Effector memory CD8-positive, alpha-beta T cell (primary cell): Measurements from ENCODE around the gene PSMA7.

Source experiments
- ATAC-seq: fragments of 150-1000 bp; cut with Tn5 transposase; replicated peaks from 2 replicates; pipeline ENCODE4 v1.10.0; 2021; ENCODE audit warnings: mild to moderate bottlenecking, moderate library complexity
- DNase-seq, 3 experiments: peaks; one replicate each; pipeline ENCODE4 v3.0.0; 2021
- H3K27ac Mint-ChIP-seq, 2 donors: one replicate each; pipeline ENCODE4 v1.8.0; 2022; ENCODE audit warnings: mild to moderate bottlenecking in 2 of 2, mixed read lengths in 2 of 2, moderate library complexity in 2 of 2
- H3K27me3 Mint-ChIP-seq, 2 donors: one replicate each; pipeline ENCODE4 v1.8.0; 2022; ENCODE audit warnings: mixed read lengths in 2 of 2
- H3K36me3 Mint-ChIP-seq: one replicate; pipeline ENCODE4 v1.8.0; 2022; ENCODE audit warnings: mild to moderate bottlenecking, moderate library complexity, mixed read lengths; ENCODE audit not compliant: insufficient read depth
- H3K4me1 Mint-ChIP-seq, 2 donors: one replicate each; pipeline ENCODE4 v1.8.0; 2022; ENCODE audit warnings: low read depth in 2 of 2, mixed read lengths in 2 of 2
- H3K4me3 Mint-ChIP-seq, 2 donors: one replicate each; pipeline ENCODE4 v1.8.0; 2022; ENCODE audit warnings: mild to moderate bottlenecking in 2 of 2, mixed read lengths in 2 of 2, moderate library complexity in 2 of 2
- H3K9me3 Mint-ChIP-seq, 2 donors: one replicate each; pipeline ENCODE4 v1.8.0; 2022; ENCODE audit warnings: mixed read lengths in 2 of 2

The PSMA7 gene

GRCh38 chr20:62112368-62112767 lies 30.8 kb downstream of the PSMA7 start:
- Mint-ChIP-seq H3K36me3 (peaks cover 12% of the 10 kb centered on the region), H3K9me3 (peaks cover 10 to 17% of the 10 kb centered on the region in 2 donors), H3K27me3 (no peaks in the 10 kb centered on the region), H3K27ac (no peak overlapping the region), H3K4me3 (no peak overlapping the region), H3K4me1 (peaks cover 4 to 6% of the 10 kb centered on the region in 2 donors)
- ATAC-seq (no peak), DNase-seq (no peak)

DNA sequence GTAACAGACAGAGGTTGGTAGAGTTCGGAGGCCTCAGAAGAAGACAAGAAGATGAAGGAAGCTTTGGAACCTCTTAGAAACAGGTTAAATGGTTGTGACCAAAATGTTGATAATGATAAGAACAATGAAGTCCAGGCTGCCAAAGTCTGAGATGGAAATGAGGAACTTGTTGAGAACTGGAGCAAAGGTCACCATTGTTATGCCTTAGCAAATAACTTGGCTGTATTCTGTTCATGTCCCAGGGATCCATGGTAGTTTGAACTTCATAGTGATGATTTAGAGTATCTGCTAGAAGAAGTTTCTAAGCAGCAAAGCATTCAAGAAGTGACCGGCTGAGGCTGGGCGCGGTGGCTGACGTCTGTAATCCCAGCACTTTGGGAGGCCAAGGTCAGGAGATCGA lies 32.0 kb downstream of the PSMA7 start:
- H3K27me3 Mint-ChIP-seq = no peaks in the 10 kb centered on the region
- no peak for ATAC-seq
- H3K9me3 Mint-ChIP-seq = peaks cover 20 to 22% of the 10 kb centered on the region in 2 donors
- no peak for DNase-seq
- no peak overlapping the region for H3K4me3 Mint-ChIP-seq
- peaks cover 0 to 2% of the 10 kb centered on the region in 2 donors for H3K4me1 Mint-ChIP-seq
- no peak overlapping the region for H3K27ac Mint-ChIP-seq
- peaks cover 13% of the 10 kb centered on the region for H3K36me3 Mint-ChIP-seq

DNA sequence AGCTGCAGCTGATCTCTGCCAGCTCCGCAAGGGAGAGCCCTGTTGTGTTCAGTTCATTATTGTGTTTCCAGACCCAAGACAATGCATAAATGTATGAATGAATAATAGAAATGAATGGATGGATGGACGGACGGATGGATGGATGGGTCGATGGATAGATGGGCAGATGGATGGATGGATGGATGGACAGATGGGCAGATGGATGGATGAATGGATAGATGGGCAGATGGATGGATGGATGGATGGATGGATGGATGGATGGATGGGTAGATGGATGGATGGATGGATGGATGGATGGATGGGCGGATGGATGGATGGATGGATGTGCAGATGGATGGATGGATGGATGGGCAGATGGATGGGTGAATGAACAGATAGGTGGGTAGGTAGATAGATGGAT lies 37.6 kb downstream of the PSMA7 start:
- Mint-ChIP-seq H3K27me3 (peaks cover 16 to 48% of the 10 kb centered on the region in 2 donors), H3K9me3 (peaks cover 26 to 34% of the 10 kb centered on the region in 2 donors), H3K27ac (no peak overlapping the region), H3K36me3 (peaks cover 11% of the 10 kb centered on the region), H3K4me1 (no peaks in the 10 kb centered on the region), H3K4me3 (no peak overlapping the region)
- ATAC-seq = no peak
- DNase-seq = no peak

DNA sequence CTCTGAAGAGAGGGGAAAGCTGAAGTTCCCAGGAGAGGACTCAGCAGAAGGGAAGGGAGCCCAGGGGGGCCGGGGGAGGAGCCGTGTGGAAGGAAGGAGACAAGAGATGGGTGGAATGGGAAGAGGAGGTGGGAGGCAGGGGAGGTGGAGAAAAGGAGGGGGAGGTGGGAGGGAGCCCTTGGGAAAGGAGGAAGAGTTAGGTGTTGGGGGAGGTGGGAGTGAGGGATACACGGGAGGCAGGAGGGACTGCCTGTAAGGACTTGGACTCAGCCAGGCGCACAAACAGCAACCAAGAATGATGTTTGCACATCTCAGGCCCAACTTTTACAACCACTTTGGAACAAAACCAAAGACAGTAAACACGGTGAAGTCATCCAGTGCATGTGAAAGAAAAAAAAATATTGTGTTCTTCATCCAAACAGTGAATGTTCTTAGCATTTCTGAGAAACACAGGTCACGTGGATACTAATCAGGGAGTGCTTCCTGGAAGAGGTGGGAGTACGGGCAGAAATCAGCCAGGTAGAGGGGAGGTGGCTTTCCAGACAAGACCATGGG lies 38.3 kb downstream of the PSMA7 start:
- H3K4me3 Mint-ChIP-seq = no peak overlapping the region
- DNase-seq (no peak), ATAC-seq (no peak)
- no peak overlapping the region for H3K27ac Mint-ChIP-seq
- peaks cover 16 to 56% of the 10 kb centered on the region in 2 donors for H3K27me3 Mint-ChIP-seq
- H3K9me3 Mint-ChIP-seq = peaks cover 30 to 34% of the 10 kb centered on the region in 2 donors
- no peaks in the 10 kb centered on the region for H3K4me1 Mint-ChIP-seq
- H3K36me3 Mint-ChIP-seq = peaks cover 11% of the 10 kb centered on the region

DNA sequence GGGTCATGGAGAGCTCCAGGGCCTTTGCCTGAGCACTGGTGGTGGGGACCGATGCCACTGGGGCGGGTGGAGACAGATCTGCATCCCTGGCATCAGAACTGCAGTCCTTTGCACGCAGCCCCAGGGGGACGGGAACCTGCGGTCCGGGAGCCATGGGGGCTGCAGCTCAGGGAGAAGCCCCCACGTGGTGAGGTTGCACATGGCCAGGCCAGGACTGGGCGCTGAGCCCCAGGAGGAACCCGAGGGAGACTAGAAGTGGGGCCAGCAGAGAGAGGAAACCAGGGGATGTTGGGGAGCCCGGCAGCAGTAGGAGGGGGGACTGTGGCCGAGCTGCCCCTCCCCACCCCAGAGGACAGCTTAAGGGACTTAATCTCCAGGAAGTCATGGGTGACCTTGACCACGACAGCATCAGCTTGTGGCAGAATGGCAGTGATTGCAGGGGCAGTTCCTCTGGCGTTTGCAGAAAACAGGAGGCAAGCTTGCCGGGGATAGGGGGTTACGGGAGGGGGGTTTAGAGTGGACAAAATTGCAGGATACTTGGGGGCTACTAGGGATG lies 38.9 kb downstream of the PSMA7 start:
- no peak overlapping the region for H3K27ac Mint-ChIP-seq
- H3K4me1 Mint-ChIP-seq = no peaks in the 10 kb centered on the region
- peaks cover 16 to 61% of the 10 kb centered on the region in 2 donors for H3K27me3 Mint-ChIP-seq
- ATAC-seq = no peak
- no peak overlapping the region for H3K4me3 Mint-ChIP-seq
- DNase-seq = no peak
- H3K36me3 Mint-ChIP-seq = peaks cover 11% of the 10 kb centered on the region
- H3K9me3 Mint-ChIP-seq = peaks cover 32 to 34% of the 10 kb centered on the region in 2 donors

DNA sequence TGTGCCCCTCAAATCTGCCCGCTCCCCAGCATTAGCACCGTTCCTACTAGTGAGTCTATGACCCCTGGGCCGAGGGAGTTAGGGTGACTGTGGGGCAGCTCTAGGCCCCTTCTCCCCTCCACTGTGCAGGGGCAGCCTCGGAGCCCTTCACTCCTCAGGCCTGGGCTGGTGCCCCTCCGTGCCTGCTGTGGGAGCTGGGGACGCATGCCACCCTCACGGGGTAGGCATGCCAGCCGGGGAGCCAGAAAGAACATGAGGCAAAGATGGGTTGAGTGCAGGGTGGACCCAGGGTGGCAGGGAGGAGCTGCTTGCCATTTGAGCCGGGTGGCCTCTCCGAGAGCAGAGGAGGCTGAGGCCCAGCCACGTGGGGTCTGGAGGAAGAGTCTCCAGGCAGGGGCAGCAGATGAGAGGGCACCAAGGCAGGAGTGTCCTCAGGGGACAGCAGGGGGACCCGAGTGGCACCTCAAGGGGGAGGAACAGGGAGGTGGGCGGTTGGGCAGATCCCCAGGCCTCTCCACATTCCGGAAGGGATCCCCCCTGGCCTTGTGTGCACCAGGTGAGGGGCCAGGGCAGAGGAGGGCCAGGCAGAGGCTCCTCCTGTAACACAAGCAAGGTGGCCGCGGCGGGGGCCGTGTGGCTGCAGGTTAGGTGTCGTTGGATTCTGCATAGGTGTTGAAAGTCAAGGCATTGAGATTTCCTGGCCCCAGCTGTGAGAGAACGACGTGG lies 39.5 kb downstream of the PSMA7 start:
- ATAC-seq = no peak
- H3K36me3 Mint-ChIP-seq = peaks cover 11% of the 10 kb centered on the region
- H3K4me1 Mint-ChIP-seq = no peaks in the 10 kb centered on the region
- H3K4me3 Mint-ChIP-seq = no peak overlapping the region
- peaks cover 30 to 34% of the 10 kb centered on the region in 2 donors for H3K9me3 Mint-ChIP-seq
- H3K27me3 Mint-ChIP-seq = peaks cover 16 to 66% of the 10 kb centered on the region in 2 donors
- no peak for DNase-seq
- H3K27ac Mint-ChIP-seq = no peak overlapping the region

GRCh38 chr20:62101078-62101477 lies 42.1 kb downstream of the PSMA7 start:
- H3K4me1 Mint-ChIP-seq = no peaks in the 10 kb centered on the region
- ATAC-seq (no peak), DNase-seq (no peak)
- H3K4me3 Mint-ChIP-seq = no peak overlapping the region
- H3K27ac Mint-ChIP-seq = peak overlapping the region in 1 of 2 donors; percentile 49
- H3K9me3 Mint-ChIP-seq = peaks cover 11 to 20% of the 10 kb centered on the region in 2 donors
- peaks cover 3% of the 10 kb centered on the region for H3K36me3 Mint-ChIP-seq
- H3K27me3 Mint-ChIP-seq = peaks cover 16 to 79% of the 10 kb centered on the region in 2 donors

DNA sequence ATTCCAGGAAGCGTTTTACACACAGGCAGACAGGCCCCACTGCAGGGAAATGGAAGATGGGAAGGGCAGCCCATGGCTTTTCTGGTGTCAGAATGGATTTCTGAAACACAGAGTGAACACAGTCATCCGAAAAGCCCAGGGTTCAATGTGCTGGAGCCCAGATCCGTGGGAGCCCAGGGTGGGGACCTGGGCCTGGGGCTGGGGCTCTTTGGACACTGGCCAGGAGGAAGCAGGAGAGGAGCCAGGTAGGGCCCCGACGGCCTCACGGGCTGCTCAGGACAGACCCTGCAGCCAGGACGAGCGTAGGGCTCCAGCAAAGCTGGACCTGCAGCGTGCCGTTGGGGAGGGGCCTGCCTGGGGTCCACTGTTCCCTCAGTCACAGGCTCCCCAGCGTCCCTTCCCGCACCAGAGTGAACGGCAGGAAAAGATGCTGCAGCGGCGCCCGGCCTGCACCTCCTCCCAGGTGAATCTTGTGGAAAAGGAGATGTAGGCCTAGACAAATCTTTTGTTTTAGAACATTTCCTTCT lies 45.2 kb downstream of the PSMA7 start:
- Mint-ChIP-seq H3K4me3 (no peak overlapping the region), H3K4me1 (no peaks in the 10 kb centered on the region), H3K27ac (no peak overlapping the region), H3K27me3 (peaks cover 19 to 64% of the 10 kb centered on the region in 2 donors), H3K36me3 (no peaks in the 10 kb centered on the region), H3K9me3 (peaks cover 0 to 11% of the 10 kb centered on the region in 2 donors)
- DNase-seq (no peak), ATAC-seq (no peak)

DNA sequence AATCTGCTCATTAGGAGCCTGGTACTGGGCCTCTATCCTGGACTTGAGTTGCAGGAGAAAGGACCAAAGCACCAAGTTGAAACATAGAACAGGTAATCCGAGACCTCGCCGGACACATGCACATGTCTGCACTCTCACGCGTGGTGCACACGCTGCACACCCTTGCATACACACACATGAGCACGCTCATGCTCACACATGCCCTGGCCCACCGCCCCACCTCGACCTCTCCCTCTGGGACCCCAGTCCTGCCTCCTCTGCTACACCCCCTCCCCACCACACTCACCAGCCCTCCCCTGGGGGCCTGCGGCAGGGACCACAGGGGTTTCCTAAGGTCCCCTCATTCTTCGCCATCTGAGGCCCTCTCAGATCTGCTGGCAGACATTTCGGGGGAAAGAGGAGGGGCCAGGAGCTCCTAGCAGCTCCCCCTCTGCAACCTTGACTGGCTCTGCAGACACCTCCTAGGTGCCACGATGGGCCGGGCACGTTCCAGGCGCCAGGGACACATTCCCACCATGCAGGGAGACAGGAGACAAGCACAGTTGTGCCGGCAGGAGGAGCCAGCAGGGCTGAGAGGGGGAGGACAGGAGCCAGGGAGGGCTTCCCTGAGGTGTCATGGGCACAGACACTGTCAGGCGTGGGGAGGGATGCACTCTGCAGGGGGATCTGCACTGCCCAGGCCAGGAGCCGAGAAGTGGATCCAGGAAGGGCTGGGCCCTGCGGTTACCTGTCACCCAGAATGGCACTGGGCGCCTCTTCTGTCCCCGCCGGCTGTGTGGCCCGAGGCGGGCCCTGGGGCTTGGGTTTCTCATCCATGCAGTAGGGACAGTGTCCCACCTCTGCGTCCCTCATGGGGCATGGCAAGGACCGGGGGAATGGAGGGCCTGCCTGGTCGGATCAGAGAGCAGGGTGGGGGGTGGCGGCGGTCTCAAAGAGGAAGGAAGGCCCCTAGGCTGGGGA lies 46.5 kb downstream of the PSMA7 start:
- no peaks in the 10 kb centered on the region for H3K36me3 Mint-ChIP-seq
- H3K27me3 Mint-ChIP-seq = peaks cover 21 to 64% of the 10 kb centered on the region in 2 donors
- H3K27ac Mint-ChIP-seq = peak overlapping the region in 1 of 2 donors; percentile 44
- H3K4me3 Mint-ChIP-seq = no peak overlapping the region
- H3K9me3 Mint-ChIP-seq = peaks cover 0 to 11% of the 10 kb centered on the region in 2 donors
- DNase-seq (no peak), ATAC-seq (no peak)
- H3K4me1 Mint-ChIP-seq = no peaks in the 10 kb centered on the region

GRCh38 chr20:62089393-62089792 lies 53.8 kb downstream of the PSMA7 start:
- DNase-seq = no peak
- Mint-ChIP-seq H3K4me1 (no peaks in the 10 kb centered on the region), H3K36me3 (peaks cover 2% of the 10 kb centered on the region), H3K27ac (no peak overlapping the region), H3K4me3 (no peak overlapping the region), H3K9me3 (no peaks in the 10 kb centered on the region), H3K27me3 (peaks cover 28% of the 10 kb centered on the region in 2 donors)
- peak; percentile 32 for ATAC-seq

DNA sequence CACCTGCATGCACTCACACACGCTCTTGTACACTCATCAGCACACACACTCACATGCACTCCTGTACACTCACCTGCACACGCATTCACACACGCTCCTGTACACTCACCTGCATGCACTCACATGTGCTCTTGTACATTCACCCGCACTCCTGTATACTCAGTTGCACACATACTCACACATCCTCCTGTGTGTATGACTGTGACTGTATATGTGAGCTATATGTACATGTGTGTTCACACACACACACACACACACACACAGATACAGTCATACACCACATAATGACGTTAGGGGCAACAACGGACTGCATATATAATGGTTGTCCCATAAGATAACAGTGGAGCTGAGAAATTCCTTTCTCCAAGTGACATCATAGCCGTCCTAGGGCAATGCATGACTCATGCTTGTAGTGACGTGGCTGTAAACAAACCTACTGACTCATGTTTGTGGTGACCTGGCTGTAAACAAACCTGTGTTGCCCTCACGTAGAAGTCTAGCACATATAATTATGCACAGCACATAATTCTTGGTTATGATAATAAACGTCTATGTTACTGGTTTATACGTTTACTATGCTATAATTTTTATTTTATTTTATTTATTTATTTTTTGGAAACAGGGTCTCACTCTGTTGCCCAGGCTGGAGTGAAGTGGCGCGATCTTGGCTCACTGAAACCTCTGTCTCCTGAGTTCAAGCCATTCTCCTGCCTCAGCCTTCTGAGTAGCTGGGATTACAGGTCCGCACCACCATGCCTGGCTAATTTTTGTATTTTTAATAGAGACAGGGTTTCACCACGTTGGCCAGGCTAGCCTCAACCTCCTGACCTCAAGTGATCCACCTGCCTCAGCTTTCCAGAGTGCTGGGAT lies 54.7 kb downstream of the PSMA7 start:
- peak; percentile 90 for ATAC-seq
- no peaks in the 10 kb centered on the region for H3K4me1 Mint-ChIP-seq
- peaks cover 4% of the 10 kb centered on the region for H3K36me3 Mint-ChIP-seq
- no peaks in the 10 kb centered on the region for H3K9me3 Mint-ChIP-seq
- no peak for DNase-seq
- H3K27me3 Mint-ChIP-seq = peaks cover 27 to 29% of the 10 kb centered on the region in 2 donors
- H3K27ac Mint-ChIP-seq = no peak overlapping the region
- no peak overlapping the region for H3K4me3 Mint-ChIP-seq

DNA sequence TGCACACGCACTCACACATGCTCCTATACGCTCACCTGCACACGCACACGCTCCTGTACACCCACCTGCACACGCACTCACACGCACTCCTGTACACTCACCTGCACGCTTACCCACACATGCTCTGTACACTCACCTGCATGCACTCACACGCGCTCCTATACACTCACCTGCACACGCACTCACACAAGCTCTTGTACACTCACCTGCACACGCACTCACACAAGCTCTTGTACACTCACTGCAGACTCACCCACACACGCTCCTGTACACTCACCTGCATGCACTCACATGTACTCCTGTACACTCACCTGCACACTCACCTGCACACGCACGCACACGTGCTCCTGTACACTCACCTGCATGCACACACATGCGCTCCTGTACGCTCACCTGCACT lies 55.6 kb downstream of the PSMA7 start:
- DNase-seq (no peak), ATAC-seq (no peak)
- H3K4me1 Mint-ChIP-seq = no peaks in the 10 kb centered on the region

More for the DNA sequence above, 55.6 kb downstream of the PSMA7 start:
- Mint-ChIP-seq H3K9me3 (no peaks in the 10 kb centered on the region), H3K4me3 (no peak overlapping the region), H3K36me3 (peaks cover 5% of the 10 kb centered on the region), H3K27ac (no peak overlapping the region), H3K27me3 (peaks cover 23 to 27% of the 10 kb centered on the region in 2 donors)
